Right lobe of liver (tissue), 6 donors: Measurements from ENCODE around the gene SH3RF2. TPM values are rescaled to one million over a fixed set of nuclear protein-coding genes. Genes with fewer than 3 reads are reported as not detected.

ENCODE experiments used
- ATAC-seq, 4 donors: fragments of 200-7000 bp; cut with Tn5 transposase; one replicate each; pipeline ENCODE4 v1.9.1; 2020; ENCODE audit warnings: mild to moderate bottlenecking in 4 of 4, moderate library complexity in 4 of 4
- DNase-seq, 3 donors: peaks; one replicate each; pipeline ENCODE4 v3.0.0-alpha.2; 2020
- H3K27ac ChIP-seq, 3 donors: fragments of 200-600 bp; one replicate each; pipeline ENCODE4 v1.8.0; 2022
- H3K27me3 ChIP-seq, 2 donors: fragments of 200-600 bp; one replicate each; pipeline ENCODE4 v1.8.0; 2022
- H3K36me3 ChIP-seq, 4 donors: fragments of 200-600 bp; sonication (generic) in 1 of 4; one replicate each; pipeline versions ENCODE4 v1.5.1 to v1.8.0; 2017 to 2022; ENCODE audit warnings: control low read depth in 1 of 4
- H3K4me1 ChIP-seq, 4 donors: fragments of 200-600 bp; sonication (generic) in 1 of 4; one replicate each; pipeline versions ENCODE4 v1.5.1 to v1.8.0; 2017 to 2022; ENCODE audit warnings: control low read depth in 1 of 4
- H3K4me3 ChIP-seq, 3 donors: fragments of 200-600 bp; one replicate each; pipeline ENCODE4 v1.8.0; 2022
- H3K9me3 ChIP-seq, 4 donors: fragments of 200-600 bp; sonication (generic) in 1 of 4; one replicate each; pipeline versions ENCODE4 v1.5.1 to v1.8.0; 2017 to 2022; ENCODE audit warnings: control low read depth in 1 of 4
- POLR2A ChIP-seq: fragments of 450-650 bp; IDR thresholded peaks from one replicate; pipeline ENCODE4 v1.6.1; 2017; ENCODE audit warnings: antibody characterized with exemption, mild to moderate bottlenecking
- WGBS: methylation state at CpG from one replicate; pipeline ENCODE4 v1.1.6; 2018; ENCODE audit warnings: low coverage, low lambda C conversion rate; ENCODE audit not compliant: insufficient coverage; ENCODE audit errors: missing lambda C conversion rate; 5-methylcytosine and 5-hydroxymethylcytosine counted together
- intact Hi-C, 2 donors: fragments of 100-400 bp; cut with DNase I; formaldehyde crosslinking; loops; one replicate each; pipeline versions ENCODE4 v1.11.2 to v1.14.1; 2022
- total RNA-seq, 6 experiments: library from RNA; depleted of rRNA in 2 of 6; stranded (reverse); fragments of >200 nt in 2 of 6; fragmentation: NEBNext Ultra II Directional in 3 of 6; extraction: Animal tissue kit (Norgen Biotek cat#: 25700) in 3 of 6; gene quantifications; one replicate each; pipeline versions ENCODE4 v1.1.0 to v1.2.4, GENCODE V29; 2016 to 2023
- TF ChIP-seq, protein P1 (sequence below), 4 donors: fragments of 200-600 bp in 3 of 4; fragments of 450-650 bp in 1 of 4; IDR thresholded peaks; one replicate each; pipeline versions ENCODE4 v1.5.1 to v1.8.0; 2016 to 2022; ENCODE audit warnings: antibody characterized with exemption in 4 of 4, mild to moderate bottlenecking in 2 of 4
- donor health status: DM: no; HTN: yes; CAD: no.
- donor health status: DM: no; HTN: no; CAD: no.
- donor health status: DM: no; HTN: no; CAD: no.
- donor health status: DM: no; HTN: yes; CAD: no.
- donor health status: DM: no; HTN: yes; CAD: no.

Gene SH3RF2
- total RNA-seq, 6 experiments from 2014 or later, result 2.7 to 20.6 (median 5.8) TPM

DNA sequence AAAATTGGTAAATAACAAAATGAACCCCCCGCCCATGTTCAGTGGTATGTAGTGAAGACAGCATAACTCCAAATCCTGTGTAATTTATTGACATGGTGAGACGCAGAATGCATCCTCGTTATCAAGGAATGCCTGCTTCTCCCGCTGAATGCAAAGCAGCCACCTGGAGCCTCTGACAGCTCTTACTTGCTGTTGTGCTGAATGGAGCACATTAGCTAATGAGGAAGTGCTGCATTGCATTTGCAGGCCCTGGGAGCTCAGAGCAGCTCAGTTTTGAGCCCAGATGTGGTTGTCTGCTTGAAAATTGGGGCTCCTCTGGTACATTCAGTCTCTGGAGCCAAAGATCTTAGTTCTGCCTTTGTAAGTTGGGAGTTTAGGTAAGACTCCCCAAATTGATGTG lies 140.1 kb downstream of the SH3RF2 start:
- H3K4me3 ChIP-seq, result no peak overlapping the region
- intact Hi-C loops, result no loop called here
- H3K27ac ChIP-seq, result no peak overlapping the region
- H3K27me3 ChIP-seq, result no peaks in the 10 kb centered on the region
- TF ChIP-seq, protein P1, sequence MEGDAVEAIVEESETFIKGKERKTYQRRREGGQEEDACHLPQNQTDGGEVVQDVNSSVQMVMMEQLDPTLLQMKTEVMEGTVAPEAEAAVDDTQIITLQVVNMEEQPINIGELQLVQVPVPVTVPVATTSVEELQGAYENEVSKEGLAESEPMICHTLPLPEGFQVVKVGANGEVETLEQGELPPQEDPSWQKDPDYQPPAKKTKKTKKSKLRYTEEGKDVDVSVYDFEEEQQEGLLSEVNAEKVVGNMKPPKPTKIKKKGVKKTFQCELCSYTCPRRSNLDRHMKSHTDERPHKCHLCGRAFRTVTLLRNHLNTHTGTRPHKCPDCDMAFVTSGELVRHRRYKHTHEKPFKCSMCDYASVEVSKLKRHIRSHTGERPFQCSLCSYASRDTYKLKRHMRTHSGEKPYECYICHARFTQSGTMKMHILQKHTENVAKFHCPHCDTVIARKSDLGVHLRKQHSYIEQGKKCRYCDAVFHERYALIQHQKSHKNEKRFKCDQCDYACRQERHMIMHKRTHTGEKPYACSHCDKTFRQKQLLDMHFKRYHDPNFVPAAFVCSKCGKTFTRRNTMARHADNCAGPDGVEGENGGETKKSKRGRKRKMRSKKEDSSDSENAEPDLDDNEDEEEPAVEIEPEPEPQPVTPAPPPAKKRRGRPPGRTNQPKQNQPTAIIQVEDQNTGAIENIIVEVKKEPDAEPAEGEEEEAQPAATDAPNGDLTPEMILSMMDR (IDR thresholded peaks at IDR 0.05), result no peak
- no peak for TF ChIP-seq POLR2A
- 77% methylated on average over 4 of the region's 4 CpGs for WGBS
- DNase-seq, result no peak
- H3K36me3 ChIP-seq, result no peaks in the 10 kb centered on the region
- H3K9me3 ChIP-seq, result no peaks in the 10 kb centered on the region
- ATAC-seq, result no peak
- no peaks in the 10 kb centered on the region for H3K4me1 ChIP-seq

DNA sequence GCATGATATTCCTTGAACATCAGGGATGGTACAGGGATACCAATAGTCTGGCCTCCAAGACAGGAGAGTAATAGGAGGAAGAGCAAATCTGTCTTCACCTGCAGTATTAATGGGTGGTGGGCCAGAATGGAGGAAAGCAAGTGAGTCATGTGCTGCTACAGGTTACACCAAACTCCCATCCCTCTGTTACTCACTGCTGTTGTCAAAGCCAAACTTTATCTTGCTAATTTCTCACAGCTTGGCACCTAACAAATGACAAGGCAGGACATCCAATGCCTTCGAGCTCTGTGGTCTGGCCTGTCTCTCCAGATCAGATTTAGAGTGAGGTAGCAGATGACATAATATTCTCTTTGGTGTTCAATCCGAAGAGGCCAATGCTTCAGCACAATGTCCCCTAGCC lies 142.2 kb downstream of the SH3RF2 start:
- Histone ChIP-seq H3K36me3 (no peaks in the 10 kb centered on the region), H3K27ac (no peak overlapping the region), H3K4me3 (no peak overlapping the region), H3K4me1 (peaks cover 0 to 8% (median 0%) of the 10 kb centered on the region in 4 donors), H3K27me3 (no peaks in the 10 kb centered on the region), H3K9me3 (no peaks in the 10 kb centered on the region)
- ATAC-seq, result no peak
- no peak for DNase-seq
- intact Hi-C loops, result no loop called here
- WGBS, result 36% methylated on average over 1 of the region's 2 CpGs
- TF ChIP-seq, protein P1 (IDR thresholded peaks at IDR 0.05), result no peak
- TF ChIP-seq POLR2A, result no peak

- no peaks in the 10 kb centered on the region for H3K9me3 ChIP-seq
- H3K36me3 ChIP-seq, result no peaks in the 10 kb centered on the region
- no peak for TF ChIP-seq POLR2A
- TF ChIP-seq, protein P1 (IDR thresholded peaks at IDR 0.05), result no peak
- intact Hi-C loops, result no loop called here
- no peak for DNase-seq
- H3K4me1 ChIP-seq, result peaks cover 0 to 8% (median 0%) of the 10 kb centered on the region in 4 donors
- 48% methylated on average over 7 of the region's 7 CpGs for WGBS
- no peak overlapping the region for H3K27ac ChIP-seq
- no peaks in the 10 kb centered on the region for H3K27me3 ChIP-seq
- ATAC-seq, result no peak
- H3K4me3 ChIP-seq, result no peak overlapping the region
Observed at GRCh38 chr5:146079695-146080373, 143.5 kb downstream of the SH3RF2 start.

DNA sequence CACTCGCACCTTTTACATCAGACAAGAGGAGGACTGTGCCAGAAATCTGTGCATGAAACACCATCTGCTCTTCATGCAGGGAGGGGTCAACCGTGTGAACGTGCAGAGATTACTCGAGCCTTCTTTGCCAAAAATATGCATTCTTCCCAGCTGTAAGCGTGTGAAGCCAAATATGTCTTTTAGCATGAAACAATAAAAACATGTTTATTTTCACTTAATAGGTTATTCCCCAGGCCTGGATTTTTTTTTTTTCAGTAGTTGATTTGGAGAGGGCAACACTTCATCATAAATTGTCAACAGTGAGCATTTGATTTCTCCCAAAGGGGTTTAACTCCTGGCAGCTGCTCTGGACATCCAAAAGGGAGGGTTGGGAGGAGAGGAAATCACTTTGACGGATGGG lies 145.2 kb downstream of the SH3RF2 start:
- ATAC-seq (no peak), DNase-seq (no peak)
- intact Hi-C loops, result no loop called here
- Histone ChIP-seq H3K4me1 (peaks cover 0 to 8% (median 0%) of the 10 kb centered on the region in 4 donors), H3K27ac (no peak overlapping the region), H3K9me3 (no peaks in the 10 kb centered on the region), H3K27me3 (no peaks in the 10 kb centered on the region), H3K36me3 (no peaks in the 10 kb centered on the region), H3K4me3 (no peak overlapping the region)
- TF ChIP-seq, protein P1 (IDR thresholded peaks at IDR 0.05), result no peak
- no peak for TF ChIP-seq POLR2A
- 69% methylated on average over 6 of the region's 6 CpGs for WGBS
